ENCODE data around the gene POU6F2.

DNA sequence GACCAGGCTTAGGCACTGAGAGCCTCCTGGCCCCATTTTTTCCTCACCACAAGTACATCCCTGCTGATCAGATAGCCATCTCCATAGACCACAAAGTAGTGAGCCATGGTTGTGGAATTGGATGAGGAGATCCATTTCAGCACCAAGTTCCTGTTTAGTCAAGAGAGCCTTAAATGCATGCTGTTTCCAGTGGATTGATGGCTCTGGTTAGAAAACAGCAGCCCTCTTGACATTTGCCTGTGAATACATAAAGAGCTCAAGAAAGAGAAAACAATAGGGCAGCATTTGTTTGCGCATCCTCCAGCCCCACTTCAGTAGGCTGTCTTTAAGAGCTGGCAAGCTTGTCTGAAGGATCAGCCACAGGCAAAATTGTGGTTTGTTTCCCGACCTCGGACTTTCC, 251.2 kb downstream of the POU6F2 start:
- TF ChIP-seq, protein P1, sequence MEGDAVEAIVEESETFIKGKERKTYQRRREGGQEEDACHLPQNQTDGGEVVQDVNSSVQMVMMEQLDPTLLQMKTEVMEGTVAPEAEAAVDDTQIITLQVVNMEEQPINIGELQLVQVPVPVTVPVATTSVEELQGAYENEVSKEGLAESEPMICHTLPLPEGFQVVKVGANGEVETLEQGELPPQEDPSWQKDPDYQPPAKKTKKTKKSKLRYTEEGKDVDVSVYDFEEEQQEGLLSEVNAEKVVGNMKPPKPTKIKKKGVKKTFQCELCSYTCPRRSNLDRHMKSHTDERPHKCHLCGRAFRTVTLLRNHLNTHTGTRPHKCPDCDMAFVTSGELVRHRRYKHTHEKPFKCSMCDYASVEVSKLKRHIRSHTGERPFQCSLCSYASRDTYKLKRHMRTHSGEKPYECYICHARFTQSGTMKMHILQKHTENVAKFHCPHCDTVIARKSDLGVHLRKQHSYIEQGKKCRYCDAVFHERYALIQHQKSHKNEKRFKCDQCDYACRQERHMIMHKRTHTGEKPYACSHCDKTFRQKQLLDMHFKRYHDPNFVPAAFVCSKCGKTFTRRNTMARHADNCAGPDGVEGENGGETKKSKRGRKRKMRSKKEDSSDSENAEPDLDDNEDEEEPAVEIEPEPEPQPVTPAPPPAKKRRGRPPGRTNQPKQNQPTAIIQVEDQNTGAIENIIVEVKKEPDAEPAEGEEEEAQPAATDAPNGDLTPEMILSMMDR (IDR thresholded peaks at IDR 0.05 in 4 of 5, conservative IDR thresholded peaks at IDR 0.05 in 1 of 5), result no peak
- TF ChIP-seq POLR2A (IDR thresholded peaks at IDR 0.05), result no peak
